GM18498 (cell line): Measurements from ENCODE around the gene NFATC3.

Experiments
- ATAC-seq: cut with Tn5 transposase; IDR thresholded peaks from one replicate; pipeline ENCODE4 v1.9.1; 2021; ENCODE audit warnings: mild to moderate bottlenecking, moderate library complexity; ENCODE audit not compliant: unreplicated experiment

The NFATC3 gene

DNA sequence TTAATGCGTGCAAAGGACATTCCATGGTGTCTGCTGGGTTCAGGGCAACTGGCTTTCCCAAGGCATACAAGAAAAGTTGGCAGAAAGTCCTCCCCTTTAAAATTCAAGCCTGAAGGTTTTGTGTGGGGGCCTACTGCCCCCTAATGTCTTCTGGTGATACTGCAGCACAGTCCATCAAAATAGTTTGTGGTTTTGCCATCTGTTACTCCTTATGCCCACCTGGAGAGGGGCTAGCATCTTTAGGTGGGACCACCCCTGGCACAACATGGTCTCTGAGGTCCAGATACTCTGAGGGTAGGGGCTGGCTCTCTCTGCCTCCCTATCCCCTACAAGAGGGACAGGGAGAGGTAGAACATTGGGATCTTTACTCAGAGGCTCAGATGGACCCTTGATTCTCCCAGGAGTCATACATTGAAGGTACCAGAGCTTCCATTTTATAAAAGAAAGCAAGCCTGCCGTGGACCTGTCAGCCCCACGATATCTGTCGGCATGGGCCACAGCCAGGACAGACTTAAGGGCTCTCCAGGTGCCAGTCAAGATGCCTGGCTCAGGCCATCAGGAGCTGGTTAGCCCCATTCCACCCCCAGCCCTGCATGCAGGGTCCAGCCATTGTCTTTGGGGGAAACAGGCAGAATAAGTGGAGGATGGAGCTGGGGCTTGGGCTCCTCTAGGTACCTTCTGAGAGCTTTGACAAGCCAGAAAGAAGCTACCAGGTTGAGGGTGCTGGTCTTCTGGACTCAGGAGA, 144.4 kb downstream of the NFATC3 start:
- no peak for ATAC-seq

- no peak for ATAC-seq
These were observed 145.0 kb downstream of the NFATC3 start for GRCh38 chr16:68230176-68230571.

GRCh38 chr16:68230956-68231355, 145.8 kb downstream of the NFATC3 start:
- no peak for ATAC-seq

- no peak for ATAC-seq
These were observed 146.4 kb downstream of the NFATC3 start for GRCh38 chr16:68231384-68232136.

GRCh38 chr16:68232335-68232734, 147.2 kb downstream of the NFATC3 start:
- no peak for ATAC-seq

DNA sequence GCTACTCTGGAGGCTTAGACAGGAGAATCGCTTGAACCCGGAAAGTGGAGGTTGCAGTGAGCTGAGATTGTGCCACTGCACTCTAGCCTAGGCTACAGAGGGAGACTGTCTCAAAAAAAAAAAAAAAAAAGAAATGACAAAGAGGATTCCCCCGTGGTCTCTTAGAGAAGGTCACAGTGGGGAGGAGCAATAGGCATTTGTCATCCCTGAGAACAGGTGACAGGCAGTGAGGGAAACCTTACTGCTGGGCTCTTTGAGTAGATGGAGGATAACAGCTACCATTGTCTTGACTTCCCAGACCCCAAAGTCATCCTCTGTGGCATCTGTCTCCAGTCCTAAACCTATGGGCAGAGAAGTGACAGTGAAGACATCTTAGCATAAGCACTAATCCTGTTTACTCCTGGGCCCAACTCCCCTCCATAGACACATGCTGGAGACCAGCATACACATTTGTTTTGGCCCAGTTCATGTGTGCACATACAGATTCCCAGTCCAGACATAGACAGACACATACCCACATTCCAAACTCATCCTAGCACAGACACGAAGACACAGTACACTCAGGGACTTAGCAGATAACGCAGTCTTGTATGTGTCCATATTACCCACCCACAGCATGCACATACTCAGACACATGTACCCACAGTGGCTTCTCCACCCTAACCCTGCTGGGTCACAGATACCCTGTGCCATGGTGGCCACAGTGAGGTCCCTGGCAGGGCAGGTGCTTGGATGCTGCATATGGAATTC, 148.1 kb downstream of the NFATC3 start:
- no peak for ATAC-seq

- ATAC-seq: no peak
These were observed 148.6 kb downstream of the NFATC3 start for GRCh38 chr16:68233835-68234187.

DNA sequence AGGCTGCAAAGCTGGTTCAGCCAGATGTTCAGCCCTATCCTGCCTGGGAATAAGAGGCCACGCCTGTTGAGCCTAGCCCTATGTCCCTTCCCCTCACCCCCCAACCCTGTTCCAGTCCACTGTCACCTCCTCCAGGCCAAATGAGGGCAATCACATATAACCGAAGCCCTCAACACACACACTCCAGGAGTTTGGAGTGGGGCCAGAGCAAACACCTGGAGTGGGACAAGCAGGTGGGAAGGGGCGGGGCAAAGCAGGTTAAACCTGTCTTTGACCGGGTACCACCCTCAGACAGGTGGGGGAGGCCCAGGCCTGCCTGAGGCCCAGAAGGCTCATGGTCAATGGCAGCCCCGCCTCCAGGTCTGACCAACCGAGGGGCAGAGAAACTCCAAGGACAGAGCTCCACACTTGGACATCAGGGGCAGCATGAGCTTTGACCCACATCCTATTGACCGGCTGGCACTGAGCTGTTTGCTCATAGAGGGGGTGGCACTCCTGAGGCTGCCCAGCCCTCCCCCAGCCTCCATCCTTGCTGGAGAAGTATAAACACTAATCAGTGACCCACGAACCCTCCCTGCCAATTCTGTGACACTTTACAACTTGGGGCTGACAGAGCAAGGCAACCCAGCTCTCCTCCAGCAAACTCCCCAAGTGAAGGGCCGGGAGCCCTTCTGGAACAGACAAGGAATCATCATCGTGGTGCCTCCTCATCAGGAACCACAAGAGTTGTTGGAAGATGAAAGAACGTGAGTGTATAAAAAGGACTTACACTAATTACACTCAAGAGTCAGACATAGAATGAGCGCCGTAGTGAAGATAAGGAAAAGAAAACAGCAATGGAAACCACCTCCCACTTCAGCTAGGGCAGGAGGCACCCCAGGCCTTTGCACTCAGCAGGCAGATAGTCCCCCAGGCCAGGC, 149.3 kb downstream of the NFATC3 start:
- no peak for ATAC-seq

- ATAC-seq: no peak
These were observed 150.1 kb downstream of the NFATC3 start for GRCh38 chr16:68235108-68235886.

DNA sequence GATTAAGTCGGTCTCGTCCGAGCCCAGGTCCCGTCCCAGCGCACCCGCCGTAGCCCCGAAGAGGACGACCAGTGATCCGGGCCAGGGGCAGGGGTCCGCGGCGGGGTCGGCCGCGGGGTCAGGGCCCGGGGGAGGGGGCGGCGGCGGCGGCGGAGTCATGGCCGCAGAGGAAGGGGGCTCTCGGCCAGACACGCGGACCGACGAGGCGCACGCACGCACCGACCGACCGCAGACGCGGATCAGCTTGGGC, 150.6 kb downstream of the NFATC3 start, which contains the start of gene ESRP2:
ESRP2 (minus strand) TSS at position 241 of the 250 bp plus-strand sequence; CDS start at position 159, 82 bp downstream.
- ATAC-seq: no peak

DNA sequence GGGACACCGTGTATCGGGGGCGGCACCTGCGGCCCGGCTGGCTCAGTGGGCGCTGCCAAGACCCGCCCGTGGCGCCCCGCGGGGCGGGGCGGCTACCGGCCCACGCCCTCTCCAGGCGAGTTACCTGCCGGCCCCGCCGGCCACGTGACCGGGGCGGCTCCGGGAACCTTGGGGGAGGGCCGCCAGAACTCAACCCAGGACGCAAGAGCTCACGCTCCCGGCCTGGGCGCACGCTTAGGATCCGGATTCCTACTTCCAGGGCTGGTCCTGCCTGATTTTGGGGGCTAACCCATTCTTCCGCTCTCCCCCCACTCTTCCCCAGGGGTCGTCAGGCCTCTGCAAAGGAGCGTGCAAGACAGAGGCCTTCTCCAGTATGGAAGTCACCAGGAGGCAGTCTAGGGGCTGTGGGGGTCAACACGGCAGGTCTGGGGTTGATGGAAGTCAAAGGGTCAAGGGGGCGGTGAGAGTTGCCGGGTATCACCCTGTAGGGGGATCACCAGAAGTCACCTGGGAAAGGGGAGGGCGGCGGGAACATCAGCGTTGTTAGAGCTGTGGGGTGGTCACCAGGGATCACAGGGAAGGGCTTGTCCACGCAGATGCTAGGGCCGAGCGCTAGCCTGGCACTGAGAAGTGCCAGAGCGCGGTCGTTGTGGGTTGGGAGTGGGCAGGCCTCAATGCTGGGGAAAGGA, 151.1 kb downstream of the NFATC3 start:
- no peak for ATAC-seq

DNA sequence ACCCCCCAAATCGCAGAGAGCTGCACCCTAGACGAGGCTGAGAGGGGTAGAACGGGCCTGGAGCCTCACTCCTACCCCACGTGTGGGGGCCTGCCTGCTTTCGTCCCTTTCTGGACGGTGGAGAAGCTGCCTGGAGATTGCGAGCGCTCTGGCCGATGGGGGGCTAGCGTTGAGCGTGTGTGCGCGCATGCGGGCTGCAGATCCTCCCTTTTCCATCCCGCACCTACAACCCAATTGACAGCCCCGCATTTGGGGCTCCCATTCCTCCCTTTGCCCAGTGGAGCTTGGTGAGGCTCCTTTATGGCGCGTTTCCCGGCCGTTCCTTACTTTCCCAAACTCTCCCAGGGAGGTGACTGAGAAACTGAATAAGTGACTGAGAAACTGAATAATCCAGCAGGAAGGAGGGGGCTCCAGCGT, 151.7 kb downstream of the NFATC3 start:
- ATAC-seq: no peak

- peak; percentile 81 for ATAC-seq
These were observed 152.3 kb downstream of the NFATC3 start for GRCh38 chr16:68237243-68238028.

DNA sequence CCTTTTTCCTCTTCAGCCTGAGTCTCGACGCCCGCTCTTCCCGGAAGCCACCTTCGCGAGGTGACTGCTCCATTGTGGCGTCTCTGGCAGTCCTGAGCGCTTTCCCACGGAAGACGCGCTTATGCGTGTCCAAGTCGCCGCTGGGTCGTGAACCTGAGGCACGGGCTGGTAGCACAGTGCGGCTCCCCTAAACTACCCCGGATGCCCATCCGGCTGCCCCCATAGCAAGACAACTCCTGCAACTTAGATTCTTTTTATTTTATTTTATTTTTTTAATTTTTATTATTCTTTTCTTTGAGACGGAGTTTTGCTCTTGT, 152.8 kb downstream of the NFATC3 start:
- peak; percentile 15 for ATAC-seq

DNA sequence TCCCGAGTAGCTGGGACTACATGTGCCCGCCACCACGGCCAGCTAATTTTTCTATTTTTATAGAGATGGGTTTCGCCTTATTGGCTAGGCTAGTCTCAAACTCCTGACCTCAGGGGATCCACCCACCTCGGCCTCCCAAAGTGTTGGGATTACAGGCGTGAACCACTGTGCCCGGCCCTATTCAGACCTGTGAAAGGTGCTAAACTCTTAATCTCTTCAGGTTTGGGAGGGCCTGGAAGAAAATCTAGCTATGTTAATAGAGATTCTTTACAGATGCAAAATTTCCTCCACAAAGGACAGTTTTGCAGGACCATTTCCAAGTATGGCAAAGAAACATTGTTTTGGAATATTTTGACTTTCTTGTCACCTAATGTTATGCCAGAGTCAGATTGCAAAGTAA, 156.9 kb downstream of the NFATC3 start:
- ATAC-seq: no peak

GRCh38 chr16:68242926-68243858, 158.0 kb downstream of the NFATC3 start:
- no peak for ATAC-seq

DNA sequence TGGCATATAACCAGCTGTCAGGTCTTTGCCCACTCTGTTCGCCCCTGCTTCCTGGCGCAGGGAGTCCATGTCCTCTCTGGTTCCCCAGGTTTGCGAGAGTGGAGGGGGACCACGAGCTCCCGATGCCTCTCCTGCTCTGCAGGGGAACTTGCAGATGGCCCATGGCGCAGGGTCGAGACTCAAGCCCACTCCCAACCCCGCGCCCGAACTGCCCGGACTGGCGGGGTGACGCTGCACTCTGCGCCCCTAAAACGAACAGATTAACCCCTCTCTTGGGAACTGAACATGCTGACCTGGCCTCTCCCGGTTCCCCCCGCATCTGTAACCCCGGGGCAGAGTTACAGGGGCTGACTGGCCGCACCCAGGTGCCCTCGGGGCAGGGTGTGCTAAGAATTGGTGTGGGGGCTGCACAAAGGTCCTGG, 159.3 kb downstream of the NFATC3 start:
- no peak for ATAC-seq
